GM12878 (cell line): ENCODE results near the gene SGTB.

Source experiments
- BHLHE40 ChIP-seq, 2 experiments: fragments of 450-650 bp in 1 of 2; IDR thresholded peaks; 2 replicates each; pipeline ENCODE4 v1.6.1; 2011 to 2017; ENCODE audit warnings: low read depth in 2 of 2, borderline replicate concordance in 1 of 2, improper control_type of control experiment in 1 of 2, low read length in 1 of 2, mild to moderate bottlenecking in 1 of 2
- CTCF ChIP-seq, 3 experiments: IDR thresholded peaks in 2 of 3; conservative IDR thresholded peaks in 1 of 3; 2 replicates each; pipeline ENCODE4 v1.5.1; 2011; ENCODE audit warnings: low read depth in 3 of 3, low read length in 3 of 3, mild to moderate bottlenecking in 3 of 3, control low read depth in 2 of 3, moderate library complexity in 2 of 3, inconsistent platforms in 1 of 3, mixed read lengths in 1 of 3; ENCODE audit not compliant: control insufficient read depth in 2 of 3, insufficient read depth in 1 of 3; ENCODE audit errors: extremely low read depth in 1 of 3
- EP300 ChIP-seq, 2 experiments: fragments of 150-350 bp in 1 of 2; IDR thresholded peaks; 2 replicates each; pipeline ENCODE4 v1.6.1; 2011 to 2012; ENCODE audit warnings: low read depth in 2 of 2, low read length in 2 of 2, borderline replicate concordance in 1 of 2, improper control_type of control experiment in 1 of 2, inconsistent platforms in 1 of 2; ENCODE audit not compliant: control insufficient read depth in 1 of 2
- ETV6 ChIP-seq, 2 experiments: fragments of 450-650 bp in 1 of 2; IDR thresholded peaks in 1 of 2; conservative IDR thresholded peaks in 1 of 2; 2 replicates each; pipeline ENCODE4 v1.6.1; 2014; ENCODE audit warnings: antibody characterized with exemption in 1 of 2, borderline replicate concordance in 1 of 2, low read depth in 1 of 2, mild to moderate bottlenecking in 1 of 2, moderate library complexity in 1 of 2
- POLR2AphosphoS5 ChIP-seq: IDR thresholded peaks from 2 replicates; pipeline ENCODE4 v1.6.1; 2011; ENCODE audit warnings: mild to moderate bottlenecking, low read length, inconsistent platforms
- RBBP5 ChIP-seq: fragments of 200-600 bp; sonication (generic); conservative IDR thresholded peaks from 2 replicates; pipeline ENCODE4 v1.6.1; 2016
- TARDBP ChIP-seq: IDR thresholded peaks from 2 replicates; pipeline ENCODE4 v1.6.1; 2016; ENCODE audit warnings: borderline replicate concordance
- ZBTB40 ChIP-seq: fragments of 450-650 bp; IDR thresholded peaks from 2 replicates; pipeline ENCODE4 v1.6.1; 2016; ENCODE audit warnings: mild to moderate bottlenecking, moderate library complexity, borderline replicate concordance

- TF ChIP-seq CTCF (IDR thresholded peaks at IDR 0.05 in 2 of 3, conservative IDR thresholded peaks at IDR 0.05 in 1 of 3; ENCODE audit: control insufficient read depth in 2 of 3, extremely low read depth in 1 of 3, insufficient read depth in 1 of 3, low read depth in 3 of 3, low read length in 3 of 3) (no peak), POLR2AphosphoS5 (no peak), RBBP5 (no peak), TARDBP (no peak), ZBTB40 (no peak), ETV6 (conservative IDR thresholded peaks at IDR 0.05 in 1 of 2, IDR thresholded peaks at IDR 0.05 in 1 of 2; ENCODE audit: borderline replicate concordance in 1 of 2, low read depth in 1 of 2) (no peak), EP300 (IDR thresholded peaks at IDR 0.05; ENCODE audit: borderline replicate concordance in 1 of 2, control insufficient read depth in 1 of 2, low read depth in 2 of 2, low read length in 2 of 2) (no peak), BHLHE40 (IDR thresholded peaks at IDR 0.05; ENCODE audit: borderline replicate concordance in 1 of 2, low read depth in 2 of 2, low read length in 1 of 2) (no peak)
These were observed 29.0 kb upstream of the SGTB start for GRCh38 chr5:65750938-65751337.
